Panc1 (cell line): ENCODE data around the gene SWSAP1. TPM values are rescaled to one million over a fixed set of nuclear protein-coding genes. Genes with fewer than 3 reads are reported as not detected.

Experiments
- ATAC-seq: fragments of 200-7000 bp; cut with Tn5 transposase; 2 replicates; pipeline ENCODE4 v1.9.1; 2020; ENCODE audit warnings: mild to moderate bottlenecking, moderate library complexity
- BruUV-seq: library from RNA; stranded (reverse); fragments of 400-500 nt; replicated peaks from 2 replicates; lab custom pipeline; 2021; lab: Mats Ljungman, UMichigan
- CTCF ChIA-PET: fragments of 300-600 bp; sonication (Branson Sonifier 250); formaldehyde crosslinking; loops from one replicate; lab custom pipeline; 2022; ENCODE audit warnings: antibody characterized with exemption; lab: Charles Lee
- POLR2A ChIA-PET: fragments of 300-600 bp; sonication (Branson Sonifier 250); formaldehyde crosslinking; loops from one replicate; lab custom pipeline; 2022; ENCODE audit warnings: antibody characterized with exemption; lab: Charles Lee
- DNase-seq: peaks from one replicate; pipeline ENCODE4 v3.0.0-alpha.2; 2010; ENCODE audit warnings: low read depth, low spot score
- H3K27ac ChIP-seq: 2 replicates; pipeline ENCODE4 v1.5.1; 2011; ENCODE audit warnings: mild to moderate bottlenecking, low read length, inconsistent platforms
- H3K27me3 ChIP-seq: fragments of 200-500 bp; sonication (Bioruptor generic); 2 replicates; pipeline ENCODE4 v1.6.0; 2014; ENCODE audit warnings: low read length, inconsistent platforms; ENCODE audit not compliant: control insufficient read depth, insufficient read depth
- H3K36me3 ChIP-seq: fragments of 200-500 bp; sonication (Bioruptor generic); 2 replicates; pipeline ENCODE4 v1.5.1; 2014; ENCODE audit warnings: inconsistent platforms, mild to moderate bottlenecking, low read length, moderate library complexity; ENCODE audit not compliant: control insufficient read depth, insufficient read depth
- H3K4me1 ChIP-seq: 2 replicates; pipeline ENCODE4 v1.5.1; 2011; ENCODE audit warnings: inconsistent platforms, mild to moderate bottlenecking, low read length, moderate library complexity; ENCODE audit not compliant: control insufficient read depth, insufficient read depth
- H3K4me3 ChIP-seq, 2 experiments: 2 replicates each; pipeline ENCODE4 v1.5.1; 2011 to 2012; ENCODE audit warnings: low read depth in 2 of 2, low read length in 2 of 2, mild to moderate bottlenecking in 2 of 2, inconsistent platforms in 1 of 2, moderate library complexity in 1 of 2
- H3K9me3 ChIP-seq: fragments of 200-500 bp; sonication (Bioruptor generic); 2 replicates; pipeline ENCODE4 v1.5.1; 2014; ENCODE audit warnings: low read depth, mild to moderate bottlenecking, inconsistent platforms, low read length, moderate library complexity; ENCODE audit not compliant: control insufficient read depth, insufficient read depth
- POLR2AphosphoS5 ChIP-seq: IDR thresholded peaks from 2 replicates; pipeline ENCODE4 v1.6.1; 2012; ENCODE audit warnings: mild to moderate bottlenecking, low read depth, low read length, moderate library complexity
- SIN3A ChIP-seq: IDR thresholded peaks from 2 replicates; pipeline ENCODE4 v1.6.1; 2012; ENCODE audit warnings: low read depth, mild to moderate bottlenecking, low read length, moderate library complexity, borderline replicate concordance; ENCODE audit not compliant: insufficient read depth
- TCF7L2 ChIP-seq: IDR thresholded peaks from 2 replicates; pipeline ENCODE4 v1.6.1; 2011; ENCODE audit warnings: mild to moderate bottlenecking, low read depth, low read length, inconsistent platforms
- in situ Hi-C: cut with HindIII; loops from 2 replicates; pipeline ENCODE4 v1.10.0; 2016; ENCODE audit warnings: low sequenced_read_pairs, low pct_unique_long_range_greater_than_20kb
- intact Hi-C: fragments of 100-400 bp; cut with micrococcal nuclease; formaldehyde crosslinking; loops from one replicate; pipeline ENCODE4 v1.10.0; 2022; ENCODE audit not compliant: unreplicated experiment
- total RNA-seq: library from RNA; stranded (reverse); gene quantifications from one replicate; pipeline ENCODE4 v1.2.1, GENCODE V29; 2021; ENCODE audit not compliant: unreplicated experiment
- TF ChIP-seq, protein P1 (sequence below), 2 experiments: IDR thresholded peaks; 2 replicates each; pipeline ENCODE4 v1.6.1; 2011 to 2012; ENCODE audit warnings: low read depth in 2 of 2, control low read depth in 1 of 2, low read length in 1 of 2, mild to moderate bottlenecking in 1 of 2, moderate library complexity in 1 of 2; ENCODE audit not compliant: insufficient read depth in 1 of 2
- TF ChIP-seq, protein P2 (sequence below): fragments of 450-650 bp; IDR thresholded peaks from 2 replicates; pipeline ENCODE4 v1.5.1; 2017; ENCODE audit warnings: mild to moderate bottlenecking

The SWSAP1 gene
- total RNA-seq, 1 experiment from 2014 or later: 3.1 TPM

DNA sequence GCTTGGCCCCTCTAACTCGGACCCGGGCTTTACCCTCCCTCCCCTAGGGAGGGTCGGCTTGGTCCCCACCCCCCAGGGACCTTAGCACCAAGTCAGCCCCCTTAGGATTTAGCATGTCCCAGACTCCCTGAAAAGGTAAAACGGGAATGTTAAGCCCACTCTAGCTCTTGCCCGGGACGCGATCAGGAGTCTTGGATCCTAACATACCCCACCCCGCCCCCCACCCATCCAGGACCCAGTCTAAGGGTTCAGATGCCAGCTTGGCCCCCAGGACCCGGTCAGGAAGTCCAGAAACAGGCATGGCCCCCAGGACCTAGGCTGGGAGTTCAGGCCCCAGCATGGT, 9.2 kb downstream of the SWSAP1 start:
- H3K27me3 ChIP-seq: no peaks in the 10 kb centered on the region
- TF ChIP-seq POLR2AphosphoS5: no peak
- TF ChIP-seq SIN3A: no peak
- no peak for TF ChIP-seq TCF7L2
- TF ChIP-seq, protein P1, sequence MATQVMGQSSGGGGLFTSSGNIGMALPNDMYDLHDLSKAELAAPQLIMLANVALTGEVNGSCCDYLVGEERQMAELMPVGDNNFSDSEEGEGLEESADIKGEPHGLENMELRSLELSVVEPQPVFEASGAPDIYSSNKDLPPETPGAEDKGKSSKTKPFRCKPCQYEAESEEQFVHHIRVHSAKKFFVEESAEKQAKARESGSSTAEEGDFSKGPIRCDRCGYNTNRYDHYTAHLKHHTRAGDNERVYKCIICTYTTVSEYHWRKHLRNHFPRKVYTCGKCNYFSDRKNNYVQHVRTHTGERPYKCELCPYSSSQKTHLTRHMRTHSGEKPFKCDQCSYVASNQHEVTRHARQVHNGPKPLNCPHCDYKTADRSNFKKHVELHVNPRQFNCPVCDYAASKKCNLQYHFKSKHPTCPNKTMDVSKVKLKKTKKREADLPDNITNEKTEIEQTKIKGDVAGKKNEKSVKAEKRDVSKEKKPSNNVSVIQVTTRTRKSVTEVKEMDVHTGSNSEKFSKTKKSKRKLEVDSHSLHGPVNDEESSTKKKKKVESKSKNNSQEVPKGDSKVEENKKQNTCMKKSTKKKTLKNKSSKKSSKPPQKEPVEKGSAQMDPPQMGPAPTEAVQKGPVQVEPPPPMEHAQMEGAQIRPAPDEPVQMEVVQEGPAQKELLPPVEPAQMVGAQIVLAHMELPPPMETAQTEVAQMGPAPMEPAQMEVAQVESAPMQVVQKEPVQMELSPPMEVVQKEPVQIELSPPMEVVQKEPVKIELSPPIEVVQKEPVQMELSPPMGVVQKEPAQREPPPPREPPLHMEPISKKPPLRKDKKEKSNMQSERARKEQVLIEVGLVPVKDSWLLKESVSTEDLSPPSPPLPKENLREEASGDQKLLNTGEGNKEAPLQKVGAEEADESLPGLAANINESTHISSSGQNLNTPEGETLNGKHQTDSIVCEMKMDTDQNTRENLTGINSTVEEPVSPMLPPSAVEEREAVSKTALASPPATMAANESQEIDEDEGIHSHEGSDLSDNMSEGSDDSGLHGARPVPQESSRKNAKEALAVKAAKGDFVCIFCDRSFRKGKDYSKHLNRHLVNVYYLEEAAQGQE (IDR thresholded peaks at IDR 0.05; ENCODE audit: insufficient read depth in 1 of 2, low read depth in 2 of 2, low read length in 1 of 2): no peak
- TF ChIP-seq, protein P2, sequence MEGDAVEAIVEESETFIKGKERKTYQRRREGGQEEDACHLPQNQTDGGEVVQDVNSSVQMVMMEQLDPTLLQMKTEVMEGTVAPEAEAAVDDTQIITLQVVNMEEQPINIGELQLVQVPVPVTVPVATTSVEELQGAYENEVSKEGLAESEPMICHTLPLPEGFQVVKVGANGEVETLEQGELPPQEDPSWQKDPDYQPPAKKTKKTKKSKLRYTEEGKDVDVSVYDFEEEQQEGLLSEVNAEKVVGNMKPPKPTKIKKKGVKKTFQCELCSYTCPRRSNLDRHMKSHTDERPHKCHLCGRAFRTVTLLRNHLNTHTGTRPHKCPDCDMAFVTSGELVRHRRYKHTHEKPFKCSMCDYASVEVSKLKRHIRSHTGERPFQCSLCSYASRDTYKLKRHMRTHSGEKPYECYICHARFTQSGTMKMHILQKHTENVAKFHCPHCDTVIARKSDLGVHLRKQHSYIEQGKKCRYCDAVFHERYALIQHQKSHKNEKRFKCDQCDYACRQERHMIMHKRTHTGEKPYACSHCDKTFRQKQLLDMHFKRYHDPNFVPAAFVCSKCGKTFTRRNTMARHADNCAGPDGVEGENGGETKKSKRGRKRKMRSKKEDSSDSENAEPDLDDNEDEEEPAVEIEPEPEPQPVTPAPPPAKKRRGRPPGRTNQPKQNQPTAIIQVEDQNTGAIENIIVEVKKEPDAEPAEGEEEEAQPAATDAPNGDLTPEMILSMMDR: no peak
- DNase-seq: no peak
- ChIA-PET POLR2A (interaction anchor here (0.6 to 0.7 kb wide), 2 partner anchors 47 to 291 kb away, joined by 3 to 5 read pairs; no protein-coding TSS in a partner anchor), CTCF (interaction anchor here (0.9 to 1.4 kb wide), 2 partner anchors 90 to 99 kb away, joined by 8 to 10 read pairs; no protein-coding TSS in a partner anchor)
- no peaks in the 10 kb centered on the region; the same call in 1 of the 2 replicates for H3K36me3 ChIP-seq
- in situ Hi-C loops: no loop called here
- no TSS peak for BruUV-seq
- H3K27ac ChIP-seq: 0 out of 2 replicates have a peak overlapping the region, but pooled peaks have one; percentile 17
- no peak for ATAC-seq
- intact Hi-C loops: no loop called here
- H3K4me3 ChIP-seq: peak overlapping the region; percentile 62 to 75
- H3K4me1 ChIP-seq: peaks cover 12% of the 10 kb centered on the region
- H3K9me3 ChIP-seq: no peaks in the 10 kb centered on the region

DNA sequence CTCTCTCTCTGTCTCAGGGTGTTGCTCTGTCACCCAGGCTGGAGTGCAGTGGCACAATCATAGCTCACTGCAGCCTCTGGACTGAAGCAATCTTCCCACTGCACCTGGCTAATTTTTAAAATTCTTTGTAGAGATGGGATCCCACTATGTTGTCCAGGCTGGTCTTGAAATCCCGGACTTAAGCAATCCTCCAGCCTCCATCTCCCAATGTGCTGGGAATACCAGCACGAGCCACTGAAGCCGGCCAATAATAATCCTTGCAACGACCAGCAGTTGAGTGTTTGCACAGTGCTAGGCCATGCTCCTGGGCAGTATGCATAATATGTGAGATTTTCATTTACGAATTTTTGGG, 10.3 kb downstream of the SWSAP1 start:
- H3K4me1 ChIP-seq: peaks cover 9% of the 10 kb centered on the region
- H3K9me3 ChIP-seq: no peaks in the 10 kb centered on the region
- DNase-seq (no peak), ATAC-seq (no peak)
- TF ChIP-seq SIN3A: no peak
- TF ChIP-seq, protein P1 (IDR thresholded peaks at IDR 0.05; ENCODE audit: insufficient read depth in 1 of 2, low read depth in 2 of 2, low read length in 1 of 2): no peak
- no peak for TF ChIP-seq POLR2AphosphoS5
- TF ChIP-seq, protein P2: no peak
- no TSS peak for BruUV-seq
- in situ Hi-C loops: no loop called here
- POLR2A ChIA-PET: no interaction called here
- no peak overlapping the region for H3K27ac ChIP-seq
- no peaks in the 10 kb centered on the region for H3K27me3 ChIP-seq
- intact Hi-C loops: no loop called here
- no peak overlapping the region for H3K4me3 ChIP-seq
- no peaks in the 10 kb centered on the region; the same call in 1 of the 2 replicates for H3K36me3 ChIP-seq
- CTCF ChIA-PET: interaction anchor here (0.6 to 0.9 kb wide), 2 partner anchors 21 to 91 kb away, joined by 3 to 8 read pairs; no protein-coding TSS in a partner anchor
